GM15510 (cell line): Measurements from ENCODE around the gene BLID.

Experiments used
- POLR2A ChIP-seq: IDR thresholded peaks from 3 replicates; pipeline ENCODE4 v1.6.1; 2011; ENCODE audit warnings: borderline replicate concordance; ENCODE audit not compliant: insufficient read length; ENCODE audit errors: extremely low read depth

The BLID gene

GRCh38 chr11:122085712-122086111 lies 30.3 kb downstream of the BLID start:
- TF ChIP-seq POLR2A: no peak

- no peak for TF ChIP-seq POLR2A
Measured at GRCh38 chr11:122085264-122085663, 30.8 kb downstream of the BLID start.

DNA sequence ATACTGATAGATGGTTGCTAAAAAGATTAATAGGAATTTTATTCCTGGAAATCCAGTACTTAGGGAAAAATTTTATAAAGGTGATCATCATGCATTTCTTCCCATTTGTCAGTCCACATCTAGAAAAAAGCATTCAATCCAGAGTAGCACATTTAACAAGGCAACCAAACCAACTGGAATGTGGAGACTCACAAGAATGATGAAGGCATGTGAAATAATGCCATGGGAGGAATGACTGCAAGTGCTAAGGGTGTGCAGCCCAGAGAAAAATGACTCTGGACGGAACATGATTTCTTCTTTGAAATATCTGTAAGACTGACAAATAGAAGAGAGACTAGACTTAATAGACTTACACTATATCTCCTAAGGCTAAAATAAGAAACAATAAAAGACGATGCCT lies 33.8 kb downstream of the BLID start:
- no peak for TF ChIP-seq POLR2A

GRCh38 chr11:122081073-122081472 lies 34.9 kb downstream of the BLID start:
- no peak for TF ChIP-seq POLR2A

DNA sequence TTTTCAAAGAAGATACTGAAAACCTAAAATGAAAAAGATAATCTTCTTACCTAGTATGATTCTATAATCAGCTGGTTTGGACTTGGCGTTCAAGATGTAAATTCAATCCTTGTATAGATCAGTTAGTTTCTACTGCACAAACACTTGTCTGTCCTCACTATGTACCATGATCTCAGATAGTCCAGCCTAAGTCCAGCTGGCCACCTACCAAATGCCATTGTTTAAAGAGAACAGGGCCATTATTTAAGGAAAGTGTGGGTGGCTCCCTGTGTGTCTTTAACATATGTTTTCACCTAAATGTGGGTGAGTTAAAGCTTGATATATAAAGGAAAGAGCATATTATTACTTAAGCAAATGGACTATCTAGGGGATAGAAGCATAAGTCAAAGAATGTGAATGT lies 38.6 kb downstream of the BLID start:
- TF ChIP-seq POLR2A: no peak

- no peak for TF ChIP-seq POLR2A
Measured at GRCh38 chr11:122076512-122077120, 39.4 kb downstream of the BLID start.

DNA sequence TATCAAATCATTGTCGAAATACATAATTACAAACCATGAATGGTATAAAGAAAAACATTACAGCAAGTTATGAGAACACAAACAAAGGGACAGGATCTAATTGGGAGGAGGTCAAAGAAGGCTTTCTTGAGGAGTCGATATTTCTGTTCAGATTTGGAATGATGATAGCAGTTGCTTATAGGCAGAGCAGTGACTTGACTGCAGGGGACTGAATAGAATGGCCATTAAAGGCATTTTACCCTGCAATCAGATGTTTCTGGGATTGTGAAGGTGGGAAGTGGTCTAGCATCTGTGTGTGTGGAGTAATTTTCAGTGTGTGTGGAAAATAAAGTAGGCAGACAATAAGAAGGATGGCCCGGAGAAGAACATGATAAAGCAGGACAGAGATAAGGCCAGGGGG lies 41.0 kb downstream of the BLID start:
- no peak for TF ChIP-seq POLR2A

GRCh38 chr11:122074022-122074421 lies 42.0 kb downstream of the BLID start:
- TF ChIP-seq POLR2A: no peak

DNA sequence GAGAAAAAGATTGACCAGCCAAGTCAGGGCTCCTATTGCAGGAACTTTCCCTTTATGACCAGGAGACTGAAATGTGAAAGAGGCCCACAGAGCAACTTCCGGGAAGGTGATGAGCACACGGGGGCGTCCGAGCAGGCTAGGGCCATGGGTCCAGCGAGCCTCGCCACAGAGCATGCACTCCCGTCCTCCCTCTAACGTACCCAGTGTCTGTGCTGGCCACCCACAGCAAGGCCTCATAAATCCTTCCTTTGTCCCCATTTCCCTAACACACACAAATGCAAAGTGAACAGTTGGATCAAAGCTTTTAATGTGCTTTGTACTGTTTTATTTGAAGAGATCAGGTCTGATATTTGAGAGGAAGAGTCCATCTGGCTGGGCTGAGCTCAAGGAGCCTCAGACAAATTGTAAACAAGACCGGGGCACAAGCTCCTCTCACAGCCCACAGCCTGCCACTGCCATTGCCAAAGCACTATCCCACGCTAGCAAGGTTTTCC lies 44.3 kb downstream of the BLID start:
- no peak for TF ChIP-seq POLR2A

- TF ChIP-seq POLR2A: no peak
Measured at GRCh38 chr11:122069707-122070360, 46.2 kb downstream of the BLID start.

- TF ChIP-seq POLR2A: no peak
Measured at GRCh38 chr11:122068837-122069236, 47.2 kb downstream of the BLID start.

DNA sequence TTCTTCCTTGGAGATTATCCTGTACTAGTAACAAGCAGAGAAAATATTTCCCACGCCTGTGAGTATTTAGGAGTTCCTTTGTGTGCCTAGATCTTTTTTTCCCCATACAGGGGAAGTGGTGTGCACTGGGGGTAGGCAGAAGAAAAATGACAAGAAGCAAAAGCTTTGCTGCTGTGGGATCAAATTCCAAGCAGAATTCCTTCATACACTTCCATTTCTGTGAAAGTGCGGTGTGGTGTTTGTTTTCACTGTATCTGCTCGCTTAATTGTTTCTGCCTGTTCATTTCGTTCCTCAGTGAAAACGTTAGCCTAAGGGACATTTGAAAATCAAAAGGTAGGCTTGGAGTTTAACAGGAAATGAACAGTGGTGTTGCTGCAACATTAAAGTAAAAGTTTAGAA lies 47.9 kb downstream of the BLID start:
- TF ChIP-seq POLR2A: no peak
